IMR-90 (cell line): ENCODE results near the gene IGSF22. TPM values are rescaled to one million over a fixed set of nuclear protein-coding genes. Genes with fewer than 3 reads are reported as not detected.

Experiments used
- ATAC-seq: fragments of 200-7000 bp; cut with Tn5 transposase; 2 replicates; pipeline ENCODE4 v1.9.1; 2020; ENCODE audit warnings: low read depth, mild to moderate bottlenecking, moderate library complexity
- BruUV-seq: library from RNA; stranded (reverse); fragments of 400-500 nt; replicated peaks from 2 replicates; lab custom pipeline; 2021; lab: Mats Ljungman, UMichigan
- CTCF ChIA-PET: fragments of 300-600 bp; formaldehyde crosslinking; extraction: SDS; loops from one replicate; lab custom pipeline; 2021; ENCODE audit warnings: antibody characterized with exemption; lab: Yijun Ruan, JAX
- POLR2A ChIA-PET: fragments of 300-600 bp; sonication (Branson Sonifier 250); formaldehyde crosslinking; loops from one replicate; lab custom pipeline; 2022; ENCODE audit warnings: antibody characterized with exemption; ENCODE audit not compliant: unreplicated experiment; lab: Charles Lee
- DNase-seq: peaks from one replicate; pipeline ENCODE4 v3.0.0; 2013
- H2AFZ ChIP-seq: replicated peaks from 2 replicates; pipeline ENCODE3; 2013; ENCODE audit warnings: low read length, mild to moderate bottlenecking; ENCODE audit not compliant: poor library complexity
- H2AK5ac ChIP-seq: 2 replicates; pipeline ENCODE4 v1.6.1; 2013; ENCODE audit warnings: low read depth, low read length, inconsistent platforms
- H2AK9ac ChIP-seq: replicated peaks from 2 replicates; pipeline ENCODE3; 2013; ENCODE audit warnings: mild to moderate bottlenecking, low read depth, low read length, moderate library complexity; ENCODE audit not compliant: poor library complexity
- H2BK120ac ChIP-seq: 2 replicates; pipeline ENCODE4 v1.6.1; 2013; ENCODE audit warnings: low read depth, low read length, inconsistent platforms
- H2BK15ac ChIP-seq: 3 replicates; pipeline ENCODE4 v1.6.1; 2013; ENCODE audit warnings: low read depth, low read length, inconsistent platforms
- H2BK20ac ChIP-seq: 2 replicates; pipeline ENCODE4 v1.6.1; 2013; ENCODE audit warnings: low read depth, mild to moderate bottlenecking, inconsistent platforms, low read length, moderate library complexity
- H2BK5ac ChIP-seq: 2 replicates; pipeline ENCODE4 v1.6.1; 2013; ENCODE audit warnings: mild to moderate bottlenecking, low read depth, low read length, inconsistent platforms; ENCODE audit not compliant: poor library complexity, severe bottlenecking
- H3K14ac ChIP-seq: replicated peaks from 2 replicates; pipeline ENCODE4 v1.6.1; 2013; ENCODE audit warnings: low read depth, low read length, inconsistent platforms
- H3K18ac ChIP-seq: 2 replicates; pipeline ENCODE4 v1.6.1; 2013; ENCODE audit warnings: low read depth, low read length, control low read depth
- H3K23ac ChIP-seq: 2 replicates; pipeline ENCODE4 v1.6.1; 2013; ENCODE audit warnings: low read depth, low read length, inconsistent platforms
- H3K27ac ChIP-seq: 2 replicates; pipeline ENCODE4 v1.5.1; 2013; ENCODE audit warnings: mild to moderate bottlenecking, control low read depth, low read length; ENCODE audit not compliant: insufficient read depth
- H3K27me3 ChIP-seq: 2 replicates; pipeline ENCODE4 v1.6.1; 2013; ENCODE audit warnings: low read length; ENCODE audit not compliant: control insufficient read depth, insufficient read depth
- H3K36me3 ChIP-seq: 2 replicates; pipeline ENCODE4 v1.6.1; 2013; ENCODE audit warnings: low read length, mixed read lengths; ENCODE audit not compliant: control insufficient read depth, insufficient read depth
- H3K4ac ChIP-seq: 2 replicates; pipeline ENCODE4 v1.6.1; 2013; ENCODE audit warnings: low read depth, low read length, inconsistent platforms
- H3K4me1 ChIP-seq: 2 replicates; pipeline ENCODE4 v1.6.1; 2013; ENCODE audit warnings: low read length, mixed read lengths; ENCODE audit not compliant: control insufficient read depth, insufficient read depth
- H3K4me2 ChIP-seq: 2 replicates; pipeline ENCODE4 v1.6.1; 2013; ENCODE audit warnings: low read depth, mild to moderate bottlenecking, control low read depth, low read length, moderate library complexity
- H3K4me3 ChIP-seq: 2 replicates; pipeline ENCODE4 v1.5.1; 2013; ENCODE audit warnings: low read depth, mild to moderate bottlenecking, control low read depth, low read length, moderate library complexity; ENCODE audit not compliant: insufficient read depth
- H3K56ac ChIP-seq: 2 replicates; pipeline ENCODE4 v1.6.1; 2013; ENCODE audit warnings: low read length, inconsistent platforms; ENCODE audit not compliant: insufficient read depth; ENCODE audit errors: extremely low read depth
- H3K79me1 ChIP-seq, 2 experiments: 2 replicates each; pipeline ENCODE4 v1.6.1; 2013; ENCODE audit warnings: low read length in 2 of 2, inconsistent platforms in 1 of 2, low read depth in 1 of 2
- H3K9ac ChIP-seq: 2 replicates; pipeline ENCODE4 v1.6.1; 2013; ENCODE audit warnings: low read depth, low read length, control low read depth
- H3K9me1 ChIP-seq: 2 replicates; pipeline ENCODE4 v1.6.1; 2013; ENCODE audit warnings: low read length, inconsistent platforms; ENCODE audit not compliant: insufficient read depth
- H3K9me3 ChIP-seq: 2 replicates; pipeline ENCODE4 v1.6.1; 2013; ENCODE audit warnings: low read length; ENCODE audit not compliant: control insufficient read depth, insufficient read depth
- H4K20me1 ChIP-seq: 2 replicates; pipeline ENCODE4 v1.6.1; 2013; ENCODE audit warnings: low read length, inconsistent platforms; ENCODE audit not compliant: insufficient read depth
- H4K5ac ChIP-seq: 2 replicates; pipeline ENCODE4 v1.6.1; 2013; ENCODE audit warnings: mild to moderate bottlenecking, low read depth, low read length, control low read depth
- H4K8ac ChIP-seq, 2 experiments: 2 replicates each; pipeline ENCODE4 v1.6.1; 2013; ENCODE audit warnings: low read depth in 2 of 2, low read length in 2 of 2, control low read depth in 1 of 2, inconsistent platforms in 1 of 2
- H4K91ac ChIP-seq: 2 replicates; pipeline ENCODE4 v1.6.1; 2013; ENCODE audit warnings: low read depth, low read length, inconsistent platforms; ENCODE audit not compliant: insufficient read depth
- CHD1 ChIP-seq: IDR thresholded peaks from 2 replicates; pipeline ENCODE4 v1.6.1; 2012; ENCODE audit warnings: low read depth, low read length, improper control_type of control experiment
- FOS ChIP-seq: fragments of 150-350 bp; IDR thresholded peaks from 2 replicates; pipeline ENCODE4 v1.6.1; 2016; ENCODE audit warnings: low read depth, low read length
- RCOR1 ChIP-seq: IDR thresholded peaks from 2 replicates; pipeline ENCODE4 v1.6.1; 2012; ENCODE audit warnings: mild to moderate bottlenecking, low read length, improper control_type of control experiment; ENCODE audit not compliant: insufficient replicate concordance
- RFX5 ChIP-seq: IDR thresholded peaks from 2 replicates; pipeline ENCODE4 v1.8.0; 2012; ENCODE audit warnings: low read depth, mild to moderate bottlenecking, low read length, moderate library complexity
- WGBS, 2 experiments: methylation state at CpG; one replicate each; pipeline versions ENCODE4 v1.1.5 to v1.1.7; 2013; ENCODE audit warnings: missing lambda C conversion rate in 2 of 2; ENCODE audit not compliant: insufficient read length in 1 of 2; ENCODE audit errors: extremely low coverage in 2 of 2; 5-methylcytosine and 5-hydroxymethylcytosine counted together
- dilution Hi-C: fragments of 300-500 bp; cut with HindIII; formaldehyde crosslinking; loops from one replicate; pipeline ENCODE4 v1.14.3; 2018; ENCODE audit warnings: low sequenced_read_pairs; ENCODE audit not compliant: unreplicated experiment
- in situ Hi-C: fragments of 300-500 bp; cut with MboI; formaldehyde crosslinking; loops from 3 replicates; pipeline ENCODE4 v1.14.3; 2019; ENCODE audit warnings: low sequenced_read_pairs, inconsistent platforms, mixed read lengths
- intact Hi-C: fragments of 100-400 bp; cut with micrococcal nuclease; formaldehyde crosslinking; loops from 2 replicates; pipeline ENCODE4 v1.10.0; 2022
- polyA plus RNA-seq, 3 experiments: library from polyadenylated mRNA; depleted of rRNA; stranded (reverse); fragments of >200 nt; gene quantifications; 2 replicates each; pipeline ENCODE4 v1.2.3, GENCODE V29; 2012; ENCODE audit warnings: low replicate concordance in 1 of 3
- total RNA-seq: library from RNA; depleted of rRNA; stranded (reverse); fragments of >200 nt; gene quantifications from 2 replicates; pipeline ENCODE4 v1.2.3, GENCODE V29; 2012

The IGSF22 gene
- total and polyA plus RNA-seq, 2 of the 4 experiments (the other 2 are of a cell fraction), result not detected

GRCh38 chr11:18714443-18714780 is 11.6 kb downstream of the IGSF22 start:
- POLR2A ChIA-PET, result no interaction called here

More at GRCh38 chr11:18714443-18714780, 11.6 kb downstream of the IGSF22 start:
- H3K9ac ChIP-seq, result no peak overlapping the region
- H3K36me3 ChIP-seq, result no peaks in the 10 kb centered on the region
- TF ChIP-seq RFX5, result no peak
- TF ChIP-seq RCOR1, result no peak
- TF ChIP-seq FOS, result no peak
- no peak for TF ChIP-seq CHD1
- no peaks in the 10 kb centered on the region for H3K79me1 ChIP-seq
- no peak for ATAC-seq
- no peak overlapping the region for H4K5ac ChIP-seq
- intact Hi-C loops (no loop called here), dilution Hi-C loops (no loop called here), in situ Hi-C loops (no loop called here)
- H3K9me1 ChIP-seq, result 0 out of 2 replicates have a peak, but pooled peaks cover 3% of the 10 kb centered on the region
- CTCF ChIA-PET, result no interaction called here
- no peak overlapping the region for H3K4ac ChIP-seq
- BruUV-seq, result no TSS peak
- H3K14ac ChIP-seq, result no peak overlapping the region
- no peak overlapping the region for H3K56ac ChIP-seq
- H4K91ac ChIP-seq, result no peak overlapping the region
- H2BK120ac ChIP-seq, result no peak overlapping the region
- H3K23ac ChIP-seq, result no peak overlapping the region
- no peak overlapping the region for H2BK15ac ChIP-seq
- no peak overlapping the region for H2AK5ac ChIP-seq
- WGBS, 2 experiments, result 50% methylated on average over 1 of the region's 10 CpGs; no CpG with 5 or more reads in 1 of the 2 experiments
- H2BK5ac ChIP-seq, result no peak overlapping the region
- no peak overlapping the region for H3K4me3 ChIP-seq
- H3K18ac ChIP-seq, result no peak overlapping the region
- no peak overlapping the region for H2AFZ ChIP-seq
- no peak for DNase-seq
- H3K4me1 ChIP-seq, result no peaks in the 10 kb centered on the region
- H4K8ac ChIP-seq, result no peak overlapping the region
- no peaks in the 10 kb centered on the region for H4K20me1 ChIP-seq
- H3K27me3 ChIP-seq, result peaks cover 34% of the 10 kb centered on the region
- no peak overlapping the region for H3K4me2 ChIP-seq
- H3K27ac ChIP-seq, result no peak overlapping the region
- no peak overlapping the region for H2BK20ac ChIP-seq
- no peak overlapping the region for H2AK9ac ChIP-seq
- H3K9me3 ChIP-seq, result no peaks in the 10 kb centered on the region
